CD4-positive, alpha-beta memory T cell (primary cell): ENCODE measurements around the gene GOSR2. TPM values are rescaled to one million over a fixed set of nuclear protein-coding genes. Genes with fewer than 3 reads are reported as not detected.
A peak's percentile ranks its signal among the peaks of the same experiment; 100 is the strongest.

Experiments used
- CTCF ChIA-PET: fragments of 350-600 bp; sonication (Branson Sonifier 250); formaldehyde crosslinking; loops from one replicate; lab custom pipeline; 2021; ENCODE audit warnings: inconsistent platforms; ENCODE audit not compliant: partially characterized antibody; lab: Charles Lee
- POLR2A ChIA-PET: fragments of 350-600 bp; sonication (Branson Sonifier 250); formaldehyde crosslinking; loops from one replicate; lab custom pipeline; 2021; ENCODE audit not compliant: partially characterized antibody; lab: Charles Lee
- DNase-seq, 5 donors: peaks; one replicate each; pipeline versions ENCODE4 v3.0.0 to v3.0.0-alpha.2; 2020 to 2022; ENCODE audit warnings: mixed read lengths in 1 of 5
- H3K27ac ChIP-seq: one replicate; pipeline ENCODE4 v1.7.0; 2013; ENCODE audit warnings: low read depth, low read length
- H3K27me3 ChIP-seq: 2 replicates; pipeline ENCODE4 v1.7.0; 2013; ENCODE audit warnings: mild to moderate bottlenecking, low read length, moderate library complexity; ENCODE audit not compliant: insufficient read depth
- H3K36me3 ChIP-seq: 2 replicates; pipeline ENCODE4 v1.7.0; 2013; ENCODE audit warnings: mild to moderate bottlenecking, low read length, moderate library complexity; ENCODE audit not compliant: insufficient read depth
- H3K4me1 ChIP-seq: 2 replicates; pipeline ENCODE4 v1.7.0; 2013; ENCODE audit warnings: mild to moderate bottlenecking, low read length, moderate library complexity; ENCODE audit not compliant: insufficient read depth
- H3K4me3 ChIP-seq, 2 donors: one replicate each; pipeline ENCODE4 v1.7.0; 2013; ENCODE audit warnings: low read length in 2 of 2, mild to moderate bottlenecking in 1 of 2
- H3K9me3 ChIP-seq, 2 donors: one replicate each; pipeline ENCODE4 v1.7.0; 2013; ENCODE audit warnings: low read length in 2 of 2, control low read depth in 1 of 2; ENCODE audit not compliant: control insufficient read depth in 1 of 2
- H3K27ac Mint-ChIP-seq, 7 donors: one replicate each; pipeline ENCODE4 v1.8.0; 2020 to 2021; ENCODE audit warnings: mixed read lengths in 7 of 7, mild to moderate bottlenecking in 6 of 7, inconsistent platforms in 3 of 7, moderate library complexity in 3 of 7
- H3K27me3 Mint-ChIP-seq, 2 donors: one replicate each; pipeline ENCODE4 v1.8.0; 2020 to 2021; ENCODE audit warnings: mixed read lengths in 2 of 2
- H3K36me3 Mint-ChIP-seq, 2 donors: one replicate each; pipeline ENCODE4 v1.8.0; 2020 to 2021; ENCODE audit warnings: mixed read lengths in 2 of 2, inconsistent platforms in 1 of 2, mild to moderate bottlenecking in 1 of 2
- H3K4me1 Mint-ChIP-seq, 4 donors: one replicate each; pipeline ENCODE4 v1.8.0; 2020 to 2021; ENCODE audit warnings: mixed read lengths in 4 of 4, mild to moderate bottlenecking in 1 of 4
- H3K4me3 Mint-ChIP-seq, 8 donors: one replicate each; pipeline ENCODE4 v1.8.0; 2020 to 2021; ENCODE audit warnings: mixed read lengths in 8 of 8, mild to moderate bottlenecking in 7 of 8, moderate library complexity in 6 of 8, inconsistent platforms in 3 of 8
- H3K9me3 Mint-ChIP-seq, 8 donors: one replicate each; pipeline ENCODE4 v1.8.0; 2020 to 2021; ENCODE audit warnings: mixed read lengths in 8 of 8, mild to moderate bottlenecking in 5 of 8, inconsistent platforms in 3 of 8, moderate library complexity in 1 of 8
- intact Hi-C: fragments of 100-400 bp; cut with micrococcal nuclease; formaldehyde crosslinking; loops from one replicate; pipeline ENCODE4 v1.15.1; 2023
- polyA plus RNA-seq, 2 donors: library from polyadenylated mRNA; unstranded; fragments of 300-500 nt; fragmentation: Illumina TruSeq; gene quantifications; one replicate each; pipeline ENCODE4 v1.2.3, GENCODE V29; 2021
- total RNA-seq, 2 experiments: library from RNA; stranded (reverse); gene quantifications; one replicate each; pipeline ENCODE4 v1.2.3, GENCODE V29; 2021

GOSR2 gene
- total and polyA plus RNA-seq, 4 experiments from 2014 or later = 51.7 to 96.9 (median 72.1) TPM

DNA sequence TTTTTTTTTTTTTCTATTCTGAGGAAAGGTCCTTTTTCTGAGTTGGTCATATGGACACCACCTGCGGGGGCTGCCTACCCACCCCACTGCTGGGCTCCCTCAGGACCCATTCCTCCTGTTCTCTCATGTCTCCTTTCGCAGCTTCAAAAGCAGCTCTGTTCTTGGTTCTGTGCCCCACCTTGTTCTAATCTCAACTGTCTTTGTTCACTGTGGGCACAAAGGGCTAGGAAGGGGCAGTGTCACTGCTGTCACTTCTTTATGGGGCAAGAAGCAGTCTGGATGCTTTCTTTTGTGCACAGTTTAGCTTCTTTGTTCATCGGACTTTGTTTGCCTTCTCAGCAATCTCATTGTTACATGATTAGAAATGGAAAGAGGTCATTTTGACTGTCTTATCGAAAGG is 7.1 kb downstream of the GOSR2 start:
- no peaks in the 10 kb centered on the region for H3K9me3 Mint-ChIP-seq
- peak overlapping the region in 2 of 7 donors; percentile 1 to 41 for H3K27ac Mint-ChIP-seq
- H3K36me3 Mint-ChIP-seq = peaks cover 41 to 53% of the 10 kb centered on the region in 2 donors
- no peak overlapping the region for H3K4me3 Mint-ChIP-seq
- Histone ChIP-seq H3K9me3 (no peaks in the 10 kb centered on the region), H3K4me3 (no peak overlapping the region), H3K4me1 (peaks cover 28% of the 10 kb centered on the region), H3K27ac (no peak overlapping the region), H3K36me3 (peaks cover 55% of the 10 kb centered on the region), H3K27me3 (no peaks in the 10 kb centered on the region)
- peaks cover 27 to 44% (median 35%) of the 10 kb centered on the region in 4 donors for H3K4me1 Mint-ChIP-seq
- CTCF ChIA-PET = interaction anchor here (1.1 to 1.2 kb wide), 2 partner anchors 11 to 12 kb away, joined by 3 read pairs; no protein-coding TSS in a partner anchor
- POLR2A ChIA-PET = no interaction called here
- DNase-seq = no peak
- intact Hi-C loops = no loop called here
- H3K27me3 Mint-ChIP-seq = no peaks in the 10 kb centered on the region

DNA sequence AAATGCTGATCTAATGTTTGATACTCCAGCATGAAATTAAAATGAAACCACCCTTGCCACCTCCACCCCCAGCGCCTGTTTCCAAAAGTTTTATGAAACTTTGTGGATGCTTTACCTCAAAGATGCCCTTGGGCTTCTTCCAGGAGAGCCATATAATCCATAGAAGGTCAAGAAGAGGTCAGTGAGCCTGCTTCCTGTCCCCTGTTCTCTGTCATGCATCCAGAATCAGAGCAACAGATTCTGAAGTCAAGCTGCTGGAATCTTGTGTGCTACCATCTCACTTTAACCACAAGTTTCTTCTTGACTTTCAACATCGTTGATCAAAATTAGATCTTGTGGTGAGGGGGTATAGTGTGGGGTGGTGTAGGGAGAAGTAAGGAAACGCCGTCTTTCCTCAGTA is 8.6 kb downstream of the GOSR2 start:
- Histone ChIP-seq H3K27ac (no peak overlapping the region), H3K4me3 (no peak overlapping the region), H3K9me3 (no peaks in the 10 kb centered on the region), H3K4me1 (peaks cover 13% of the 10 kb centered on the region), H3K36me3 (peaks cover 70% of the 10 kb centered on the region), H3K27me3 (no peaks in the 10 kb centered on the region)
- Mint-ChIP-seq H3K4me1 (peaks cover 18 to 29% (median 20%) of the 10 kb centered on the region in 4 donors), H3K27me3 (no peaks in the 10 kb centered on the region), H3K27ac (peak overlapping the region in 1 of 7 donors; percentile 35), H3K4me3 (no peak overlapping the region), H3K36me3 (peaks cover 51 to 65% of the 10 kb centered on the region in 2 donors), H3K9me3 (no peaks in the 10 kb centered on the region)
- POLR2A ChIA-PET = no interaction called here
- CTCF ChIA-PET = no interaction called here
- intact Hi-C loops = no loop called here
- DNase-seq = no peak

DNA sequence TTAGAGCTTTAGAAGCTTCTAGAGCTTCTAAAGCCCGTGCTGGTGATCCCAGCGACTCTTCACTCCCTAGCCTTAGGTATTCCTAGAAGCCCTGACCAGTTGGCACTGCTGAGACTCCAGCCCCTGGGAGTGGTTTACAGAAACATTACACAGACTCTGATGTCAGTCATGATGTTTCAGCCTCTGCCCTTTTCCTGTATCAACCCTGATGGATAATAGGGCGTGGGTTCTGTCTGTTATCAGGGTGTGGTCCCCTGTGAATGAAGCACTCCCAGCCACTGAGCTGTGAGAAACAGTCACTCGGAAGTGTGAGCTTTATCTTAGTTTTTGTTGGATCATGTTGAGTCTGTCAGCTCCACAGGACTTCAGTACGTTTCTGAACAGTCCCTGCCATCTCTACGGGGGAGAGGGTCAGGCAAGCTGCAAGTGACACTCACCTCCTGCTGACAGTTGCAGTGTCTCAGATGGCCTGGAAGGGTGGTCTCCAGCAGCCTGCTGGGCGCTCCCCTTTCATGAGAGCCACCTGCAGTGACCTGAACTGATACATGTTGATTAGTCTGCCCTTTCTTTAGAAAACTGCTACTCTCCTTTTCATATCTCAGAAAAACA is 12.8 kb downstream of the GOSR2 start:
- H3K9me3 ChIP-seq = no peaks in the 10 kb centered on the region
- ChIA-PET CTCF (interaction anchor here (2.1 kb wide), 1 partner anchor 9 kb away, joined by 4 read pairs; no protein-coding TSS in a partner anchor), POLR2A (no interaction called here)
- no peak for DNase-seq
- intact Hi-C loops = no loop called here
- no peak overlapping the region for H3K27ac ChIP-seq
- H3K4me1 ChIP-seq = no peaks in the 10 kb centered on the region
- Mint-ChIP-seq H3K36me3 (peaks cover 80 to 99% of the 10 kb centered on the region in 2 donors), H3K4me3 (no peak overlapping the region), H3K4me1 (peaks cover 0 to 2% (median under 1%) of the 10 kb centered on the region in 4 donors), H3K27me3 (no peaks in the 10 kb centered on the region), H3K9me3 (no peaks in the 10 kb centered on the region), H3K27ac (peak overlapping the region in 3 of 7 donors; percentile 22 to 78 (median 65))
- H3K36me3 ChIP-seq = peaks cover 92% of the 10 kb centered on the region
- no peaks in the 10 kb centered on the region for H3K27me3 ChIP-seq
- no peak overlapping the region for H3K4me3 ChIP-seq

DNA sequence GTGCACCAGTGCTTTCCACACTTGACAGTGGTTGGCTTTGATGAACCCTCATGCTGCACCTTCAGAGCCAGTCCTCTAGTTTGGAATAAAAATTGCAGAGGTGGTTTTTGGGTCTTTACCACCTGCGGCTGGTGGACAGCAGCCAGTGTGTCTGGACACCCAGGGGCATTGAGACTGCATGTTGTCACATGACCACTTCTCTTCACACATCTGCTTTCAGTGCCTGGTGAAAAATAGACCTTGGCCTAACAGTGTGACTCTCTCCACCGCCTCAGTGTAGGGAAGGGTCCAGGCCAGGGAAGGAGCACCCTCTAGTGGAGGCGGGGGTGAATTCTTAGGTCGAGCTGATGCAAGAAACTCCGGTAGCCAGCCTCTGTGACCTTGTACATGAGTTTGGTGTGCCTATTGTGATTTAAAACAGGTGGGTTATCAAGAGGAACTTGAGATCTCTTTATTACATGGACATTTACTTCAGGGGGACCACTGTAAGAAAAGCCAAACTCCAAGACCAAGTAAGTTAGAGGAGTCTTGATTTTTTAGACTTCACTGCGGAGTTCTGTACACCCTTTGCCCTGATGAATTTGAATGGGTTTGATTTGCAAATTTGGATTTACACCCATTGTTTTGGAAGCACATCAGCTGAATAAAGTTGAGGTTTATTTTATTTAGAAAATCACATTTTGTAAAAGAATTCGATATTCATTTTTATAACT is 17.9 kb downstream of the GOSR2 start:
- Mint-ChIP-seq H3K36me3 (peaks cover 43 to 55% of the 10 kb centered on the region in 2 donors), H3K27me3 (no peaks in the 10 kb centered on the region), H3K9me3 (peaks cover 0 to 2% (median 0%) of the 10 kb centered on the region in 8 donors), H3K4me1 (peaks cover 9 to 23% (median 17%) of the 10 kb centered on the region in 4 donors), H3K27ac (peak overlapping the region in 5 of 7 donors; percentile 23 to 68 (median 42)), H3K4me3 (no peak overlapping the region)
- Histone ChIP-seq H3K27me3 (no peaks in the 10 kb centered on the region), H3K4me3 (no peak overlapping the region), H3K36me3 (peaks cover 42% of the 10 kb centered on the region), H3K4me1 (peaks cover 17% of the 10 kb centered on the region), H3K27ac (no peak overlapping the region), H3K9me3 (no peaks in the 10 kb centered on the region)
- peak; percentile 45 to 63 (median 57) for DNase-seq
- intact Hi-C loops = loop anchor here (1.0 to 2.0 kb wide), 2 partner anchors 100 to 676 kb away; no protein-coding TSS in a partner anchor
- ChIA-PET POLR2A (interaction anchor here (1.5 kb wide), 1 partner anchor 99 kb away, joined by 3 read pairs; no protein-coding TSS in a partner anchor), CTCF (interaction anchor here (0.6 to 3.0 kb wide), 13 partner anchors 10 to 1605 kb away, joined by 3 to 22 read pairs (median 4); no protein-coding TSS in a partner anchor)

DNA sequence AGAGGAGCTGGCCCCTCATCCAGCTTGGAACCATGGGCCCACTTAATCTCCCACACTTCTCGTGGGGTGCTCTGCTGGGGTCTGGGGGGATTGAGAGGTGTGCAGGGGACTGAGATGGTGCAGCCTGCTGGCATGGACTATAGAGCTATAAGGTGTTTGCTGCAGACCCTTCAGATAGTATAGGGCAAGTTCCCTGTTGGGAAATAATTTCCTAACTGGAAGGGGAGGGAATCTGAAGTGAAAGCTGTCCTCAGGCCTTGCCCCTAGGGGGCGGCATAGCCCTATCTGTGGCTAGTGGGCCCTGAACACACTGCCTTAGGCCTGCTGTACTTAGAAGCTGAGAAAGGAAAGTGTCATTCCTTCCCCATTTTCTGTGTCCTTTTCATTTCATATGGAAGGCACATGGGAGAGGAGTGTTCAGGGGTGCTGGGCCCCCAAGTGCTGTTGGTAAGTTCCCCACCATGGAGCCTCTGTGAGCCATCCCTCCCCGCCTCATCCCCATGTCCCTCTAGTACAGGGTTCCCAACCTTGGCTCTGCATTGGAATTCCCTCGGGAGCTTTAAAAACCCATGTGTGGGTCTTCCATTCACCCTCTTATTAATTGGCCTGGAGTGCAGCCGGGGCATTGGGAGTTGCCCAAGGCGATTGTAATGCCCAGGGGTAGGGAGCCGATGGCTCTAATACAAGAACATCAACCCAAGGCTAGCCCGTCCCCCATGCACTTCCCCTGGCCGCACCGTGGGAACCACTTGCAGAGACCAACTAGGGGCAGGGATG is 19.7 kb downstream of the GOSR2 start:
- no peaks in the 10 kb centered on the region for H3K27me3 ChIP-seq
- H3K27ac Mint-ChIP-seq = peak overlapping the region in 3 of 7 donors; percentile 20 to 53 (median 52)
- no peak overlapping the region for H3K27ac ChIP-seq
- intact Hi-C loops = no loop called here
- peaks cover 9 to 23% (median 17%) of the 10 kb centered on the region in 4 donors for H3K4me1 Mint-ChIP-seq
- H3K36me3 Mint-ChIP-seq = peaks cover 25 to 37% of the 10 kb centered on the region in 2 donors
- ChIA-PET CTCF (interaction anchor here (0.6 to 3.0 kb wide), 19 partner anchors 9 to 672 kb away, joined by 3 to 22 read pairs (median 4); no protein-coding TSS in a partner anchor), POLR2A (interaction anchor here (1.0 kb wide), 1 partner anchor 9 kb away, joined by 3 read pairs; no protein-coding TSS in a partner anchor)
- DNase-seq = peak in 4 of 5 donors; percentile 18 to 29 (median 26)
- peaks cover 26% of the 10 kb centered on the region for H3K36me3 ChIP-seq
- H3K27me3 Mint-ChIP-seq = no peaks in the 10 kb centered on the region
- H3K4me3 ChIP-seq = no peak overlapping the region
- H3K4me1 ChIP-seq = peaks cover 17% of the 10 kb centered on the region
- H3K9me3 Mint-ChIP-seq = peaks cover 0 to 2% (median 0%) of the 10 kb centered on the region in 8 donors
- no peaks in the 10 kb centered on the region for H3K9me3 ChIP-seq
- H3K4me3 Mint-ChIP-seq = no peak overlapping the region

DNA sequence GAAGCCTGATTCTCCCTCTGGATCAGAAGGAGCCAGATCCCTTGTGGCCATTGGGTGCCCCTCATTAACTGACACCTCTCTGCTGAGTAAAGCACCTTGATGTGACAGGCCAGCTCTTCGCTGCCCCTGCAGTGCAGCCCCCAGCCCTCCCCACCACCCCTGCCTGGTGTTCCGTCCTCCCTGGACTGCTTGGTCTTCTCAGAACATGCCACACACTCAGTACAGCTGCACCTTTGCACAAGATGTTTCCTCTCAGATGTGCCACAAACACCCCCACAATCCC is 20.2 kb downstream of the GOSR2 start:
- no peak for DNase-seq
- peak overlapping the region in 4 of 7 donors; percentile 20 to 84 (median 64) for H3K27ac Mint-ChIP-seq
- no peaks in the 10 kb centered on the region for H3K27me3 ChIP-seq
- peaks cover 9 to 23% (median 17%) of the 10 kb centered on the region in 4 donors for H3K4me1 Mint-ChIP-seq
- H3K9me3 ChIP-seq = no peaks in the 10 kb centered on the region
- intact Hi-C loops = no loop called here
- H3K4me3 ChIP-seq = no peak overlapping the region
- no peak overlapping the region for H3K27ac ChIP-seq
- peaks cover 17% of the 10 kb centered on the region for H3K4me1 ChIP-seq
- ChIA-PET CTCF (interaction anchor here (1.0 to 3.0 kb wide), 10 partner anchors 8 to 372 kb away, joined by 3 to 22 read pairs (median 6); no protein-coding TSS in a partner anchor), POLR2A (no interaction called here)
- no peaks in the 10 kb centered on the region for H3K27me3 Mint-ChIP-seq
- H3K4me3 Mint-ChIP-seq = no peak overlapping the region
- H3K36me3 ChIP-seq = peaks cover 21% of the 10 kb centered on the region
- peaks cover 0 to 2% (median 0%) of the 10 kb centered on the region in 8 donors for H3K9me3 Mint-ChIP-seq
- H3K36me3 Mint-ChIP-seq = peaks cover 23 to 33% of the 10 kb centered on the region in 2 donors
